ENCODE data around the gene DST. TPM values are rescaled to one million over a fixed set of nuclear protein-coding genes. Genes with fewer than 3 reads are reported as not detected.
A peak's percentile ranks its signal among the peaks of the same experiment; 100 is the strongest.

DST gene
- total RNA-seq, 1 experiment from 2014 or later, result 132 TPM

DNA sequence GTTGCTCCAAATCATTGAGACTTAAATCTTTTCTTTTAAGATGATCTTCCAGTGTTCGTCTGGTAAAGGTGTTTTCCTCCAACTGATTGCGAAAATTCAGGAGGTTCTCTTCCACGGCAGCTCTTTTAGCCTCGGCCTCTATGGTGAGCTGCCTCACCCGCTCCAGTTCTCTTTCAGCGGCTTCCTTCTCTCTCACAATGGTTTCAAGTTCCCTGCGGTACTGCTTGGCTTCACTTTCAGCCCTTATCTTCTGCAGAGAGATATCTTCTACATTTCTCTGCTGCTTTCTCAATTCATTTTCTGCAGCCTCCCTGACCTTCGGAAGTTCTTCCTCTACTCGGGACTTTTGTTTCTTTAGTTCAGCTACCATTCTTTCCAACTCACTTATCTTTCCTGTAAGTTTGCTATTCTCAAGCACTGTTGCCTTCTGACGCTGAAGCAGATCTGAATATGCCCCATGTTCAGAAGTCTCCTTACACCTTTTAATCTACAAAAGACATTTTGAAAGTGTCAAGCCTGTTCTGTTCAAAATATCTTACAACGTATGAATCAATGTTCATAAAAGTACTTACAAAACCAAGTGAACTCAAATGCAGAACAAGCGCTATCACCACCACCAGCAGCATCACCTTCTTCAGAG is 22.3 kb downstream of the DST start:
- H3K4me3 Mint-ChIP-seq, result no peak overlapping the region
- TF ChIP-seq, protein P1, sequence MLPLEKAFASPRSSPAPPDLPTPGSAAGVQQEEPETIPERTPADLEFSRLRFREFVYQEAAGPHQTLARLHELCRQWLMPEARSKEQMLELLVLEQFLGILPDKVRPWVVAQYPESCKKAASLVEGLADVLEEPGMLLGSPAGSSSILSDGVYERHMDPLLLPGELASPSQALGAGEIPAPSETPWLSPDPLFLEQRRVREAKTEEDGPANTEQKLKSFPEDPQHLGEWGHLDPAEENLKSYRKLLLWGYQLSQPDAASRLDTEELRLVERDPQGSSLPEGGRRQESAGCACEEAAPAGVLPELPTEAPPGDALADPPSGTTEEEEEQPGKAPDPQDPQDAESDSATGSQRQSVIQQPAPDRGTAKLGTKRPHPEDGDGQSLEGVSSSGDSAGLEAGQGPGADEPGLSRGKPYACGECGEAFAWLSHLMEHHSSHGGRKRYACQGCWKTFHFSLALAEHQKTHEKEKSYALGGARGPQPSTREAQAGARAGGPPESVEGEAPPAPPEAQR (CRISPR knock-in tag; IDR thresholded peaks at IDR 0.05), result no peak
- TF ChIP-seq ERG (CRISPR knock-in tag; IDR thresholded peaks at IDR 0.05) (no peak), ZNF232 (CRISPR knock-in tag; IDR thresholded peaks at IDR 0.05) (no peak), ATF3 (CRISPR knock-in tag; conservative IDR thresholded peaks at IDR 0.05) (no peak), PREB (CRISPR knock-in tag; IDR thresholded peaks at IDR 0.05; ENCODE audit: borderline replicate concordance) (no peak), CBFB (CRISPR knock-in tag; IDR thresholded peaks at IDR 0.05; ENCODE audit: low read depth) (no peak), E2F1 (CRISPR knock-in tag; IDR thresholded peaks at IDR 0.05) (no peak), ZNF416 (CRISPR knock-in tag; IDR thresholded peaks at IDR 0.05) (no peak), PRDM15 (CRISPR knock-in tag; IDR thresholded peaks at IDR 0.05) (no peak), ZNF121 (CRISPR knock-in tag; IDR thresholded peaks at IDR 0.05) (no peak)
- TF ChIP-seq, protein P2, sequence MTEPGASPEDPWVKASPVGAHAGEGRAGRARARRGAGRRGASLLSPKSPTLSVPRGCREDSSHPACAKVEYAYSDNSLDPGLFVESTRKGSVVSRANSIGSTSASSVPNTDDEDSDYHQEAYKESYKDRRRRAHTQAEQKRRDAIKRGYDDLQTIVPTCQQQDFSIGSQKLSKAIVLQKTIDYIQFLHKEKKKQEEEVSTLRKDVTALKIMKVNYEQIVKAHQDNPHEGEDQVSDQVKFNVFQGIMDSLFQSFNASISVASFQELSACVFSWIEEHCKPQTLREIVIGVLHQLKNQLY (CRISPR knock-in tag; IDR thresholded peaks at IDR 0.05), result no peak
- peaks cover 14% of the 10 kb centered on the region for H3K36me3 Mint-ChIP-seq
- H3K9me3 Mint-ChIP-seq, result no peaks in the 10 kb centered on the region
- H3K27ac Mint-ChIP-seq, result no peak overlapping the region
- no peak for ATAC-seq
- no peak for DNase-seq (ENCODE audit: low spot score)
- CTCF ChIA-PET, result interaction anchor here (1.7 to 2.5 kb wide), 2 partner anchors 25 to 27 kb away, joined by 4 to 6 read pairs; no protein-coding TSS in a partner anchor
- H3K4me1 Mint-ChIP-seq, result peaks cover 10% of the 10 kb centered on the region
- no peaks in the 10 kb centered on the region for H3K27me3 Mint-ChIP-seq (ENCODE audit: low read depth)
- POLR2A ChIA-PET, result no interaction called here

DNA sequence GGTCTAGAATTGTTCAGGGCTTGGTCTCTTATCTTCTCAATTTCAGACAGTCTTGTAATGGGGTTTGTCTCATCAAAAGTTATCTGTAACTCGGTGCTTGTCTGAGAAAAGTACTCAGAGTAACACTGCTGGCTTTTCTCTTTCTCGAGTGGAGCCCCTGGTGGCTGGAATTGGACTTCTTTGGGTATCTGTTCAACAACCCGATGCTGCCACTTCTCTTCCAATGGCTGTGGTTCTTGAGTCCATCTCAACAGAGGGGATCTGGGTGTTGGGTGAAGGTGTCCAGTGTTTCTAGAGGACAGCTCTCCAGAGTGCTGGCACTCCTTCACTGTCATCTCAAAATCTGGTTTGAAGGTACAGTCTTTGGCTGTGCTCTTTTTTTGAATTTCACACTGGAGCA is 24.6 kb downstream of the DST start:
- ATAC-seq (peak; percentile 82), DNase-seq (ENCODE audit: low spot score) (peak; percentile 17)
- H3K27ac Mint-ChIP-seq, result no peak overlapping the region
- H3K27me3 Mint-ChIP-seq (ENCODE audit: low read depth), result no peaks in the 10 kb centered on the region
- no peaks in the 10 kb centered on the region for H3K9me3 Mint-ChIP-seq
- no peak for TF ChIP-seq FOXP4 (CRISPR knock-in tag; IDR thresholded peaks at IDR 0.05)
- no peak for TF ChIP-seq OVOL2 (CRISPR knock-in tag; IDR thresholded peaks at IDR 0.05; ENCODE audit: borderline replicate concordance)
- TF ChIP-seq ZNF396 (CRISPR knock-in tag; IDR thresholded peaks at IDR 0.05; ENCODE audit: borderline replicate concordance), result no peak
- TF ChIP-seq FOXJ3 (CRISPR knock-in tag; IDR thresholded peaks at IDR 0.05; ENCODE audit: borderline replicate concordance), result no peak
- TF ChIP-seq, protein P3, sequence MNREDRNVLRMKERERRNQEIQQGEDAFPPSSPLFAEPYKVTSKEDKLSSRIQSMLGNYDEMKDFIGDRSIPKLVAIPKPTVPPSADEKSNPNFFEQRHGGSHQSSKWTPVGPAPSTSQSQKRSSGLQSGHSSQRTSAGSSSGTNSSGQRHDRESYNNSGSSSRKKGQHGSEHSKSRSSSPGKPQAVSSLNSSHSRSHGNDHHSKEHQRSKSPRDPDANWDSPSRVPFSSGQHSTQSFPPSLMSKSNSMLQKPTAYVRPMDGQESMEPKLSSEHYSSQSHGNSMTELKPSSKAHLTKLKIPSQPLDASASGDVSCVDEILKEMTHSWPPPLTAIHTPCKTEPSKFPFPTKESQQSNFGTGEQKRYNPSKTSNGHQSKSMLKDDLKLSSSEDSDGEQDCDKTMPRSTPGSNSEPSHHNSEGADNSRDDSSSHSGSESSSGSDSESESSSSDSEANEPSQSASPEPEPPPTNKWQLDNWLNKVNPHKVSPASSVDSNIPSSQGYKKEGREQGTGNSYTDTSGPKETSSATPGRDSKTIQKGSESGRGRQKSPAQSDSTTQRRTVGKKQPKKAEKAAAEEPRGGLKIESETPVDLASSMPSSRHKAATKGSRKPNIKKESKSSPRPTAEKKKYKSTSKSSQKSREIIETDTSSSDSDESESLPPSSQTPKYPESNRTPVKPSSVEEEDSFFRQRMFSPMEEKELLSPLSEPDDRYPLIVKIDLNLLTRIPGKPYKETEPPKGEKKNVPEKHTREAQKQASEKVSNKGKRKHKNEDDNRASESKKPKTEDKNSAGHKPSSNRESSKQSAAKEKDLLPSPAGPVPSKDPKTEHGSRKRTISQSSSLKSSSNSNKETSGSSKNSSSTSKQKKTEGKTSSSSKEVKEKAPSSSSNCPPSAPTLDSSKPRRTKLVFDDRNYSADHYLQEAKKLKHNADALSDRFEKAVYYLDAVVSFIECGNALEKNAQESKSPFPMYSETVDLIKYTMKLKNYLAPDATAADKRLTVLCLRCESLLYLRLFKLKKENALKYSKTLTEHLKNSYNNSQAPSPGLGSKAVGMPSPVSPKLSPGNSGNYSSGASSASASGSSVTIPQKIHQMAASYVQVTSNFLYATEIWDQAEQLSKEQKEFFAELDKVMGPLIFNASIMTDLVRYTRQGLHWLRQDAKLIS (CRISPR knock-in tag; IDR thresholded peaks at IDR 0.05; ENCODE audit: borderline replicate concordance), result no peak
- peaks cover 26% of the 10 kb centered on the region for H3K4me1 Mint-ChIP-seq
- POLR2A ChIA-PET, result no interaction called here
- peaks cover 6% of the 10 kb centered on the region for H3K36me3 Mint-ChIP-seq
- CTCF ChIA-PET, result interaction anchor here (0.7 kb wide), 1 partner anchor 18 kb away, joined by 3 read pairs; no protein-coding TSS in a partner anchor
- no peak overlapping the region for H3K4me3 Mint-ChIP-seq

Data from WTC11 (cell line).